Osteocyte (in vitro differentiated cells): ENCODE data around the gene GMPR. TPM values are rescaled to one million over a fixed set of nuclear protein-coding genes. Genes with fewer than 3 reads are reported as not detected.

ENCODE experiments used
- DNase-seq: peaks from one replicate; pipeline ENCODE4 v3.0.0; 2021; ENCODE audit warnings: mixed read lengths; ENCODE audit not compliant: unreplicated experiment; ENCODE audit errors: extremely low spot score
- H3K27ac Mint-ChIP-seq: one replicate; pipeline ENCODE4 v1.8.0; 2021; ENCODE audit warnings: mild to moderate bottlenecking, mixed read lengths; ENCODE audit not compliant: unreplicated experiment
- H3K27me3 Mint-ChIP-seq: one replicate; pipeline ENCODE4 v1.8.0; 2021; ENCODE audit warnings: mixed read lengths; ENCODE audit not compliant: unreplicated experiment
- H3K36me3 Mint-ChIP-seq: one replicate; pipeline ENCODE4 v1.8.0; 2021; ENCODE audit warnings: mixed read lengths; ENCODE audit not compliant: unreplicated experiment
- H3K4me1 Mint-ChIP-seq: one replicate; pipeline ENCODE4 v1.8.0; 2021; ENCODE audit warnings: mixed read lengths; ENCODE audit not compliant: unreplicated experiment
- H3K4me3 Mint-ChIP-seq: one replicate; pipeline ENCODE4 v1.8.0; 2021; ENCODE audit warnings: mild to moderate bottlenecking, moderate library complexity, mixed read lengths; ENCODE audit not compliant: unreplicated experiment
- H3K9me3 Mint-ChIP-seq: one replicate; pipeline ENCODE4 v1.8.0; 2021; ENCODE audit warnings: mixed read lengths; ENCODE audit not compliant: unreplicated experiment
- CTCF ChIP-seq: fragments of 200-600 bp; sonication (generic); IDR thresholded peaks from 2 replicates; pipeline ENCODE4 v1.5.0; 2021; ENCODE audit warnings: antibody characterized with exemption, mild to moderate bottlenecking, moderate library complexity
- total RNA-seq: library from RNA; stranded (reverse); gene quantifications from 2 replicates; pipeline ENCODE4 v1.2.1, GENCODE V29; 2021

The GMPR gene
- total RNA-seq, 1 donor from 2014 or later: 7.8 TPM

GRCh38 chr6:16229700-16230099, 8.7 kb upstream of the GMPR start:
- H3K9me3 Mint-ChIP-seq: no peaks in the 10 kb centered on the region
- H3K27ac Mint-ChIP-seq: no peak overlapping the region
- no peaks in the 10 kb centered on the region for H3K36me3 Mint-ChIP-seq
- H3K27me3 Mint-ChIP-seq: no peaks in the 10 kb centered on the region
- no peak for DNase-seq
- no peak overlapping the region for H3K4me3 Mint-ChIP-seq
- TF ChIP-seq CTCF: no peak
- no peaks in the 10 kb centered on the region for H3K4me1 Mint-ChIP-seq

GRCh38 chr6:16230953-16231352, 7.4 kb upstream of the GMPR start:
- H3K27ac Mint-ChIP-seq: no peak overlapping the region
- no peaks in the 10 kb centered on the region for H3K36me3 Mint-ChIP-seq
- no peaks in the 10 kb centered on the region for H3K27me3 Mint-ChIP-seq
- peaks cover 7% of the 10 kb centered on the region for H3K4me1 Mint-ChIP-seq
- TF ChIP-seq CTCF: no peak
- no peaks in the 10 kb centered on the region for H3K9me3 Mint-ChIP-seq
- DNase-seq: no peak
- H3K4me3 Mint-ChIP-seq: no peak overlapping the region

GRCh38 chr6:16232086-16232485, 6.3 kb upstream of the GMPR start:
- H3K9me3 Mint-ChIP-seq: no peaks in the 10 kb centered on the region
- H3K4me1 Mint-ChIP-seq: peaks cover 17% of the 10 kb centered on the region
- TF ChIP-seq CTCF: no peak
- no peak overlapping the region for H3K27ac Mint-ChIP-seq
- H3K27me3 Mint-ChIP-seq: no peaks in the 10 kb centered on the region
- no peaks in the 10 kb centered on the region for H3K36me3 Mint-ChIP-seq
- H3K4me3 Mint-ChIP-seq: no peak overlapping the region
- DNase-seq: no peak

GRCh38 chr6:16236009-16236501, 2.3 kb upstream of the GMPR start:
- peaks cover 41% of the 10 kb centered on the region for H3K4me1 Mint-ChIP-seq
- no peaks in the 10 kb centered on the region for H3K36me3 Mint-ChIP-seq
- H3K27ac Mint-ChIP-seq: peak overlapping the region; percentile 81
- no peak overlapping the region for H3K4me3 Mint-ChIP-seq
- no peaks in the 10 kb centered on the region for H3K9me3 Mint-ChIP-seq
- H3K27me3 Mint-ChIP-seq: no peaks in the 10 kb centered on the region
- no peak for TF ChIP-seq CTCF
- no peak for DNase-seq

GRCh38 chr6:16236631-16237199, 1.7 kb upstream of the GMPR start:
- H3K9me3 Mint-ChIP-seq: no peaks in the 10 kb centered on the region
- peak overlapping the region; percentile 81 for H3K27ac Mint-ChIP-seq
- peaks cover 44% of the 10 kb centered on the region for H3K4me1 Mint-ChIP-seq
- H3K27me3 Mint-ChIP-seq: no peaks in the 10 kb centered on the region
- no peak for DNase-seq
- peak overlapping the region; percentile 69 for H3K4me3 Mint-ChIP-seq
- H3K36me3 Mint-ChIP-seq: no peaks in the 10 kb centered on the region
- no peak for TF ChIP-seq CTCF
